Neural cell (in vitro differentiated cells): ENCODE results near the gene GPC5. TPM values are rescaled to one million over a fixed set of nuclear protein-coding genes. Genes with fewer than 3 reads are reported as not detected.
A peak's percentile ranks its signal among the peaks of the same experiment; 100 is the strongest.

ENCODE experiments used
- H2AFZ ChIP-seq: fragments of 200-600, 300-800 bp; sonication (generic), shearing (Covaris generic); 2 replicates; pipeline ENCODE4 v1.6.0; 2014; ENCODE audit warnings: low read depth, mild to moderate bottlenecking, antibody characterized with exemption, low read length, moderate library complexity
- H3F3A ChIP-seq: fragments of 200-600 bp; shearing (Covaris generic); 2 replicates; pipeline ENCODE4 v1.6.1; 2016; ENCODE audit warnings: mild to moderate bottlenecking, moderate library complexity, mixed read lengths, antibody characterized with exemption, low read length; ENCODE audit not compliant: insufficient read depth, poor library complexity, severe bottlenecking
- H3K27ac ChIP-seq: fragments of 200-600, 300-800 bp; sonication (generic), shearing (Covaris generic); 2 replicates; pipeline ENCODE4 v1.5.1; 2014; ENCODE audit warnings: mild to moderate bottlenecking, low read length, moderate library complexity
- H3K27me3 ChIP-seq: fragments of 300-800, 200-600 bp; sonication (generic), shearing (Covaris generic); 2 replicates; pipeline ENCODE4 v1.6.0; 2014; ENCODE audit warnings: mild to moderate bottlenecking, low read depth, low read length, moderate library complexity; ENCODE audit not compliant: insufficient read depth
- H3K36me3 ChIP-seq: fragments of 300-800, 200-600 bp; sonication (generic), shearing (Covaris generic); 2 replicates; pipeline ENCODE4 v1.5.1; 2014; ENCODE audit warnings: mild to moderate bottlenecking, antibody characterized with exemption, low read length, moderate library complexity; ENCODE audit not compliant: insufficient read depth
- H3K4me2 ChIP-seq: fragments of 300-800, 200-600 bp; sonication (generic), shearing (Covaris generic); 2 replicates; pipeline ENCODE4 v1.6.0; 2014; ENCODE audit warnings: mild to moderate bottlenecking, low read length
- H3K4me3 ChIP-seq: fragments of 300-800, 200-600 bp; sonication (generic), shearing (Covaris generic); 2 replicates; pipeline ENCODE4 v1.5.1; 2014; ENCODE audit warnings: mild to moderate bottlenecking, low read length, moderate library complexity
- H3K79me2 ChIP-seq: fragments of 200-600 bp; shearing (Covaris generic); replicated peaks from 2 replicates; pipeline ENCODE4 v1.6.0; 2014; ENCODE audit warnings: mild to moderate bottlenecking, low read length, moderate library complexity; ENCODE audit not compliant: insufficient read depth
- H3K9ac ChIP-seq: fragments of 300-800, 200-600 bp; sonication (generic), shearing (Covaris generic); 2 replicates; pipeline ENCODE4 v1.6.1; 2016; ENCODE audit warnings: mild to moderate bottlenecking, low read length, mixed read lengths
- H3K9me2 ChIP-seq: fragments of 200-600 bp; shearing (Covaris generic); 2 replicates; pipeline ENCODE4 v1.6.1; 2016; ENCODE audit warnings: mild to moderate bottlenecking, low read length, mixed read lengths; ENCODE audit not compliant: insufficient read depth
- H3K9me3 ChIP-seq: fragments of 200-600, 300-800 bp; sonication (generic), shearing (Covaris generic); 2 replicates; pipeline ENCODE4 v1.6.1; 2016; ENCODE audit warnings: mild to moderate bottlenecking, mixed run types, low read length, moderate library complexity, mixed read lengths
- H4K20me1 ChIP-seq: fragments of 200-600 bp; shearing (Covaris generic); 2 replicates; pipeline ENCODE4 v1.6.1; 2016; ENCODE audit warnings: mild to moderate bottlenecking, mixed run types; ENCODE audit not compliant: insufficient read depth
- EP300 ChIP-seq: fragments of 450-650 bp; conservative IDR thresholded peaks from 2 replicates; pipeline ENCODE4 v1.6.1; 2014; ENCODE audit warnings: antibody characterized with exemption, mild to moderate bottlenecking, moderate library complexity; ENCODE audit not compliant: poor library complexity, severe bottlenecking
- EZH2 ChIP-seq: fragments of 200-600, 300-800 bp; shearing (Covaris generic), sonication (generic); IDR thresholded peaks from 2 replicates; pipeline ENCODE4 v1.6.1; 2014; ENCODE audit warnings: antibody characterized with exemption, low read length, borderline replicate concordance, mild to moderate bottlenecking; ENCODE audit not compliant: insufficient read depth, poor library complexity, severe bottlenecking
- MXI1 ChIP-seq: fragments of 450-650 bp; conservative IDR thresholded peaks from 2 replicates; pipeline ENCODE4 v1.6.1; 2014; ENCODE audit warnings: antibody characterized with exemption, mild to moderate bottlenecking; ENCODE audit not compliant: poor library complexity, severe bottlenecking
- POLR2AphosphoS5 ChIP-seq: IDR thresholded peaks from 2 replicates; pipeline ENCODE4 v1.6.1; 2012
- RAD21 ChIP-seq: fragments of 450-650 bp; conservative IDR thresholded peaks from 2 replicates; pipeline ENCODE4 v1.6.1; 2014; ENCODE audit warnings: antibody characterized with exemption, mild to moderate bottlenecking, moderate library complexity
- SMC3 ChIP-seq: fragments of 450-650 bp; conservative IDR thresholded peaks from 2 replicates; pipeline ENCODE4 v1.6.1; 2014; ENCODE audit warnings: antibody characterized with exemption, mild to moderate bottlenecking, moderate library complexity; ENCODE audit not compliant: poor library complexity
- TAF1 ChIP-seq: IDR thresholded peaks from 2 replicates; pipeline ENCODE4 v1.6.1; 2012; ENCODE audit warnings: low read depth
- polyA plus RNA-seq: library from polyadenylated mRNA; depleted of rRNA; stranded (reverse); fragments of >200 nt; gene quantifications from 2 replicates; pipeline ENCODE4 v1.2.3, GENCODE V29; 2014
- TF ChIP-seq, protein P1 (sequence below): IDR thresholded peaks from 2 replicates; pipeline ENCODE4 v1.6.1; 2012; ENCODE audit warnings: borderline replicate concordance
- TF ChIP-seq, protein P2 (sequence below): fragments of 450-650 bp; IDR thresholded peaks from 2 replicates; pipeline ENCODE4 v1.5.1; 2014; ENCODE audit warnings: antibody characterized with exemption, mild to moderate bottlenecking, moderate library complexity; ENCODE audit not compliant: poor library complexity, severe bottlenecking

Gene GPC5
- polyA plus RNA-seq, 1 donor from 2014 or later = 5.0 TPM

DNA sequence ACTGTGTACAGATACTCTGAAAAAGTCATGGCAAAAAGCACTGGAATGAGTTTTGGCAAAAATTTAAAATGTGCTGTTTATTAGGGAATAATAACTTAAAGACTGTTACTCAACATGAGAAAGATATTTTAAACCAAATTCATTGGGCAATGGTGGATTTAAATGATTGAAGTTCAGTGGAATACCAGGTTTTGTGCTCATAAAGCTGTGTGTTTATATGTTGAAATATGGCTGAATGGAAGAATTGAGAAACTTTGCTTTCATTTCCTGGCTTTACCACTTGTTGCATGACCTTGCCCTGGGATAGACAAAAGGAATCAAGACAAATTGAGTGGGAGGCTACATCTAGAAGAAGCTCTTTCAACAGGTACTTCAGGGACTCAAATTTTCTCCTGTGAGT is 246.4 kb downstream of the GPC5 start:
- Histone ChIP-seq H3K4me3 (no peak overlapping the region), H3K36me3 (no peaks in the 10 kb centered on the region), H3K79me2 (no peaks in the 10 kb centered on the region), H4K20me1 (no peaks in the 10 kb centered on the region), H3F3A (no peaks in the 10 kb centered on the region), H3K9me3 (no peaks in the 10 kb centered on the region), H3K27me3 (no peaks in the 10 kb centered on the region), H3K27ac (no peak overlapping the region), H3K9ac (no peak overlapping the region), H3K4me2 (no peak overlapping the region), H2AFZ (no peak overlapping the region), H3K9me2 (no peaks in the 10 kb centered on the region)
- TF ChIP-seq POLR2AphosphoS5 (no peak), RAD21 (no peak), EZH2 (no peak), SMC3 (no peak), EP300 (no peak), TAF1 (no peak), MXI1 (no peak)
- TF ChIP-seq, protein P1, sequence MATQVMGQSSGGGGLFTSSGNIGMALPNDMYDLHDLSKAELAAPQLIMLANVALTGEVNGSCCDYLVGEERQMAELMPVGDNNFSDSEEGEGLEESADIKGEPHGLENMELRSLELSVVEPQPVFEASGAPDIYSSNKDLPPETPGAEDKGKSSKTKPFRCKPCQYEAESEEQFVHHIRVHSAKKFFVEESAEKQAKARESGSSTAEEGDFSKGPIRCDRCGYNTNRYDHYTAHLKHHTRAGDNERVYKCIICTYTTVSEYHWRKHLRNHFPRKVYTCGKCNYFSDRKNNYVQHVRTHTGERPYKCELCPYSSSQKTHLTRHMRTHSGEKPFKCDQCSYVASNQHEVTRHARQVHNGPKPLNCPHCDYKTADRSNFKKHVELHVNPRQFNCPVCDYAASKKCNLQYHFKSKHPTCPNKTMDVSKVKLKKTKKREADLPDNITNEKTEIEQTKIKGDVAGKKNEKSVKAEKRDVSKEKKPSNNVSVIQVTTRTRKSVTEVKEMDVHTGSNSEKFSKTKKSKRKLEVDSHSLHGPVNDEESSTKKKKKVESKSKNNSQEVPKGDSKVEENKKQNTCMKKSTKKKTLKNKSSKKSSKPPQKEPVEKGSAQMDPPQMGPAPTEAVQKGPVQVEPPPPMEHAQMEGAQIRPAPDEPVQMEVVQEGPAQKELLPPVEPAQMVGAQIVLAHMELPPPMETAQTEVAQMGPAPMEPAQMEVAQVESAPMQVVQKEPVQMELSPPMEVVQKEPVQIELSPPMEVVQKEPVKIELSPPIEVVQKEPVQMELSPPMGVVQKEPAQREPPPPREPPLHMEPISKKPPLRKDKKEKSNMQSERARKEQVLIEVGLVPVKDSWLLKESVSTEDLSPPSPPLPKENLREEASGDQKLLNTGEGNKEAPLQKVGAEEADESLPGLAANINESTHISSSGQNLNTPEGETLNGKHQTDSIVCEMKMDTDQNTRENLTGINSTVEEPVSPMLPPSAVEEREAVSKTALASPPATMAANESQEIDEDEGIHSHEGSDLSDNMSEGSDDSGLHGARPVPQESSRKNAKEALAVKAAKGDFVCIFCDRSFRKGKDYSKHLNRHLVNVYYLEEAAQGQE = no peak
- TF ChIP-seq, protein P2, sequence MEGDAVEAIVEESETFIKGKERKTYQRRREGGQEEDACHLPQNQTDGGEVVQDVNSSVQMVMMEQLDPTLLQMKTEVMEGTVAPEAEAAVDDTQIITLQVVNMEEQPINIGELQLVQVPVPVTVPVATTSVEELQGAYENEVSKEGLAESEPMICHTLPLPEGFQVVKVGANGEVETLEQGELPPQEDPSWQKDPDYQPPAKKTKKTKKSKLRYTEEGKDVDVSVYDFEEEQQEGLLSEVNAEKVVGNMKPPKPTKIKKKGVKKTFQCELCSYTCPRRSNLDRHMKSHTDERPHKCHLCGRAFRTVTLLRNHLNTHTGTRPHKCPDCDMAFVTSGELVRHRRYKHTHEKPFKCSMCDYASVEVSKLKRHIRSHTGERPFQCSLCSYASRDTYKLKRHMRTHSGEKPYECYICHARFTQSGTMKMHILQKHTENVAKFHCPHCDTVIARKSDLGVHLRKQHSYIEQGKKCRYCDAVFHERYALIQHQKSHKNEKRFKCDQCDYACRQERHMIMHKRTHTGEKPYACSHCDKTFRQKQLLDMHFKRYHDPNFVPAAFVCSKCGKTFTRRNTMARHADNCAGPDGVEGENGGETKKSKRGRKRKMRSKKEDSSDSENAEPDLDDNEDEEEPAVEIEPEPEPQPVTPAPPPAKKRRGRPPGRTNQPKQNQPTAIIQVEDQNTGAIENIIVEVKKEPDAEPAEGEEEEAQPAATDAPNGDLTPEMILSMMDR = no peak

DNA sequence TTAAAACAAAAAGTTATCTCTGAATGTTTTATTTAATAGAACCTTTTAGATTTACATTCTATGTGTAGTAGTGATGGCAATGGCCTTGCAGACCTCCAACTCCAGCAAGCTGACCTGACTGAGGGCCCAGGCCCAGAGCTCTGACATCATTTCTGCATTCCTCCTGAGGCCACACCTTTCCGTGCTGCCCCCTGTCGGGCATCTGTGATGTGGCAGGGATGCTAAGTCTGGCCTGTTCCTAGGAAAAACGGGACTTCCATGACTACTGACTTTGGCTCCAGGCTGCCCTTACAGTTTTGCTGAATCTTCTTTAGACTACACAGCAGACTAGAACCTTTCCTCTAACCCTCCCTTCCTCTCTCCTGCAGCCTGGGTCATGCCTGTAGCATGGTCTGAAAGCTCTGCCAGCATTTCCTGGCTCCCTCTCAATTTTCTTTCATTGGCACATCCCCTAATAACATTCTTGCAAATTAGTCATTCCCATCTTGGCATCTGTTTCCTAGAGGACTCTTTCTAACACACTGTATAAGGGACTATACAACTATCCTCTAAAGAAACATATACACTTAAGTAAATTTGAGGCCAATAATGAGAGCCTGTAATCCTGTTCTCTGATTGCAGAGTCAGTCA is 249.1 kb downstream of the GPC5 start:
- no peak overlapping the region for H3K27ac ChIP-seq
- H3K4me2 ChIP-seq = no peak overlapping the region
- H3K27me3 ChIP-seq = no peaks in the 10 kb centered on the region
- no peaks in the 10 kb centered on the region for H4K20me1 ChIP-seq
- H3K9me2 ChIP-seq = no peaks in the 10 kb centered on the region
- H2AFZ ChIP-seq = no peak overlapping the region
- no peak overlapping the region for H3K9ac ChIP-seq
- no peak overlapping the region for H3K4me3 ChIP-seq
- no peaks in the 10 kb centered on the region for H3K9me3 ChIP-seq
- no peaks in the 10 kb centered on the region for H3K36me3 ChIP-seq
- TF ChIP-seq, protein P2 = peak; percentile 21
- no peak for TF ChIP-seq EZH2
- TF ChIP-seq EP300 = no peak
- TF ChIP-seq POLR2AphosphoS5 = no peak
- H3K79me2 ChIP-seq = no peaks in the 10 kb centered on the region
- no peaks in the 10 kb centered on the region for H3F3A ChIP-seq
